Activated CD8-positive, alpha-beta T cell treated with anti-CD3 and anti-CD28 coated beads for 36 hours (primary cell): ENCODE data around the gene PCGF2. TPM values are rescaled to one million over a fixed set of nuclear protein-coding genes. Genes with fewer than 3 reads are reported as not detected.

ENCODE experiments used
- ATAC-seq: fragments of 200-7000 bp; cut with Tn5 transposase; one replicate; pipeline ENCODE4 v1.10.0; 2021; ENCODE audit warnings: mild to moderate bottlenecking, moderate library complexity
- CTCF ChIA-PET: fragments of 350-600 bp; sonication (Branson Sonifier 250); formaldehyde crosslinking; loops from one replicate; lab custom pipeline; 2021; ENCODE audit warnings: antibody characterized with exemption; lab: Charles Lee
- POLR2A ChIA-PET: fragments of 350-600 bp; sonication (Branson Sonifier 250); formaldehyde crosslinking; loops from one replicate; lab custom pipeline; 2021; ENCODE audit warnings: antibody characterized with exemption; lab: Charles Lee
- DNase-seq: peaks from one replicate; pipeline ENCODE4 v3.0.0-alpha.2; 2020
- H3K27ac Mint-ChIP-seq: one replicate; pipeline ENCODE4 v1.8.0; 2021; ENCODE audit warnings: mild to moderate bottlenecking, mixed read lengths
- H3K27me3 Mint-ChIP-seq: one replicate; pipeline ENCODE4 v1.8.0; 2021; ENCODE audit warnings: mixed read lengths
- H3K36me3 Mint-ChIP-seq: one replicate; pipeline ENCODE4 v1.8.0; 2021; ENCODE audit warnings: low read depth, mixed read lengths
- H3K4me1 Mint-ChIP-seq: one replicate; pipeline ENCODE4 v1.8.0; 2021; ENCODE audit warnings: low read depth, mixed read lengths
- H3K4me3 Mint-ChIP-seq: one replicate; pipeline ENCODE4 v1.8.0; 2021; ENCODE audit warnings: mild to moderate bottlenecking, moderate library complexity, mixed read lengths
- H3K9me3 Mint-ChIP-seq: one replicate; pipeline ENCODE4 v1.8.0; 2021; ENCODE audit warnings: mixed read lengths
- intact Hi-C: fragments of 100-400 bp; cut with micrococcal nuclease; formaldehyde crosslinking; loops from one replicate; pipeline ENCODE4 v1.10.0; 2022
- total RNA-seq, 2 experiments: library from RNA; stranded (reverse); gene quantifications; one replicate each; pipeline ENCODE4 v1.2.3, GENCODE V29; 2021
- TF ChIP-seq, protein P1 (sequence below): fragments of 200-600 bp; IDR thresholded peaks from one replicate; pipeline ENCODE4 v1.8.0; 2022; ENCODE audit warnings: antibody characterized with exemption, mild to moderate bottlenecking

The PCGF2 gene
- total RNA-seq, 2 experiments from 2014 or later = 0.50 to 1.2 TPM

DNA sequence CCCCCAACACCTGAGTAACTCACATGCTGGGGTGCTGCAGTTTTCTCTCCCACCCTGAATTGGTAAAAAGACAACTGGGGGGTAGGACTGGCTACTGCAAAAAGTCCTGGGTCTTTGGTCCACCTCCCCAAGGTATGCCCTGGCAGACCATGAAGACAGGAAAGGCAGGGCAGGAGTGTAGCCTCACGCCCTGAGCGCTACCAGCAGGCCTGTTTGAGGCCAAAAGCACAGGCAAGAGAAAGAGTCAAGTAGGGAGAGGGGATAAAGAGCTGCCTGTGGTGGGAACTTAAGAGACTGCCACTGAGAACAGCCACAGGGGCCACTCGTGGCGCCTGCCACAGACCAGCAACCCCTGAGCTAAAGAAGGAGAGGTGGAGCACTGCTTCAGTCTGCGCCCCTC lies 18.2 kb upstream of the PCGF2 start:
- no peak for DNase-seq
- no peak overlapping the region for H3K4me3 Mint-ChIP-seq
- CTCF ChIA-PET = no interaction called here
- H3K27me3 Mint-ChIP-seq = no peaks in the 10 kb centered on the region
- H3K27ac Mint-ChIP-seq = no peak overlapping the region
- TF ChIP-seq, protein P1, sequence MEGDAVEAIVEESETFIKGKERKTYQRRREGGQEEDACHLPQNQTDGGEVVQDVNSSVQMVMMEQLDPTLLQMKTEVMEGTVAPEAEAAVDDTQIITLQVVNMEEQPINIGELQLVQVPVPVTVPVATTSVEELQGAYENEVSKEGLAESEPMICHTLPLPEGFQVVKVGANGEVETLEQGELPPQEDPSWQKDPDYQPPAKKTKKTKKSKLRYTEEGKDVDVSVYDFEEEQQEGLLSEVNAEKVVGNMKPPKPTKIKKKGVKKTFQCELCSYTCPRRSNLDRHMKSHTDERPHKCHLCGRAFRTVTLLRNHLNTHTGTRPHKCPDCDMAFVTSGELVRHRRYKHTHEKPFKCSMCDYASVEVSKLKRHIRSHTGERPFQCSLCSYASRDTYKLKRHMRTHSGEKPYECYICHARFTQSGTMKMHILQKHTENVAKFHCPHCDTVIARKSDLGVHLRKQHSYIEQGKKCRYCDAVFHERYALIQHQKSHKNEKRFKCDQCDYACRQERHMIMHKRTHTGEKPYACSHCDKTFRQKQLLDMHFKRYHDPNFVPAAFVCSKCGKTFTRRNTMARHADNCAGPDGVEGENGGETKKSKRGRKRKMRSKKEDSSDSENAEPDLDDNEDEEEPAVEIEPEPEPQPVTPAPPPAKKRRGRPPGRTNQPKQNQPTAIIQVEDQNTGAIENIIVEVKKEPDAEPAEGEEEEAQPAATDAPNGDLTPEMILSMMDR = no peak
- peaks cover 4% of the 10 kb centered on the region for H3K4me1 Mint-ChIP-seq
- POLR2A ChIA-PET = interaction anchor here (0.6 kb wide), 1 partner anchor 167 kb away, joined by 3 read pairs; no protein-coding TSS in a partner anchor
- intact Hi-C loops = no loop called here
- no peaks in the 10 kb centered on the region for H3K9me3 Mint-ChIP-seq
- peaks cover 44% of the 10 kb centered on the region for H3K36me3 Mint-ChIP-seq
- ATAC-seq = no peak

DNA sequence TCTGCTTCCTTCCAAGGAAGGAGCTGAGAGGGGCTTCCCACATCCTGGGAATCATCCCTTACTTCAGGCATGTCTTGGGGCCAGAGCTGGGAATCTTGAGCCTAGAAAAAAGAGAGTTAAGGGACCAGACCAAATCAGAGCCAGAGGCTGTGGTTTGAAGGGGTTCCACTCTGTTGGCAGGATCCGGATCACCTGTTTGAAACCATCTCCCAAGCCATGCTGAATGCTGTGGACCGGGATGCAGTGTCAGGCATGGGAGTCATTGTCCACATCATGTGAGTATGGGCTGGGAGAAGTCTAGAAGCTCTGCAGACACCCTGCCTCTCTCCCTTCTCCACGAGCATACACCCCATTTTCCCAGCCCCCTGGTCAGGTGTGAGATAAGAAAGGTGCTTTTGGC lies 14.1 kb upstream of the PCGF2 start:
- H3K4me1 Mint-ChIP-seq = peaks cover 7% of the 10 kb centered on the region
- no peaks in the 10 kb centered on the region for H3K27me3 Mint-ChIP-seq
- DNase-seq = no peak
- intact Hi-C loops = no loop called here
- no peak for ATAC-seq
- H3K4me3 Mint-ChIP-seq = no peak overlapping the region
- CTCF ChIA-PET = interaction anchor here (0.6 to 2.1 kb wide), 9 partner anchors 12 to 412 kb away, joined by 3 to 5 read pairs (median 3); no protein-coding TSS in a partner anchor
- peaks cover 53% of the 10 kb centered on the region for H3K36me3 Mint-ChIP-seq
- TF ChIP-seq, protein P1 = no peak
- peak overlapping the region; percentile 49 for H3K27ac Mint-ChIP-seq
- no peaks in the 10 kb centered on the region for H3K9me3 Mint-ChIP-seq
- POLR2A ChIA-PET = interaction anchor here (1.0 to 1.1 kb wide), 2 partner anchors 9 to 48 kb away, joined by 3 to 4 read pairs; partner anchors contain the start of gene PSMB3

DNA sequence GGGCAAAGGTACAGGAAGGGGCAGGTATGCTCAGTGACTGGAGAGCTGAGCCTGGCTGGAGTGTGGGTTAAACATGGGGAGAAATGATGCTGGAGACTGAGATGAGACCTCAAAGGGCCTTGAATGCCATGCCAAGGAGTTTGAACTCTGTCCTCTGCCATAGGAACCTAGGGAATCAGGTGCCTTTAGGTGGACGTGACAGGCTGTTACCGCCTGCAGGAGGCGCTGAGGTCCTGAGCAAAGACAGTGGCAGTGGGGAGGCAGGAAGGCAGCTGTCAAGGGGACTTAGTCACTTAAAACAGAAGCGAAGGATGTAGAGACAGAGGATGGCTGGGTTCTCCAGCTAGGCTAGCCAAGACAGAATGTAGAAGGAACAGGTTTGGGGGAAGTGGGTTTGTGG lies 13.5 kb upstream of the PCGF2 start:
- POLR2A ChIA-PET = interaction anchor here (1.0 to 1.5 kb wide), 2 partner anchors 13 to 48 kb away, joined by 3 to 4 read pairs; no protein-coding TSS in a partner anchor
- Mint-ChIP-seq H3K27ac (no peak overlapping the region), H3K36me3 (peaks cover 49% of the 10 kb centered on the region), H3K4me3 (no peak overlapping the region), H3K27me3 (no peaks in the 10 kb centered on the region), H3K4me1 (peaks cover 7% of the 10 kb centered on the region), H3K9me3 (no peaks in the 10 kb centered on the region)
- ATAC-seq (peak; percentile 84), DNase-seq (peak; percentile 69)
- intact Hi-C loops = no loop called here
- TF ChIP-seq, protein P1 = no peak
- CTCF ChIA-PET = interaction anchor here (0.6 to 2.1 kb wide), 8 partner anchors 12 to 413 kb away, joined by 3 to 5 read pairs (median 3); no protein-coding TSS in a partner anchor

DNA sequence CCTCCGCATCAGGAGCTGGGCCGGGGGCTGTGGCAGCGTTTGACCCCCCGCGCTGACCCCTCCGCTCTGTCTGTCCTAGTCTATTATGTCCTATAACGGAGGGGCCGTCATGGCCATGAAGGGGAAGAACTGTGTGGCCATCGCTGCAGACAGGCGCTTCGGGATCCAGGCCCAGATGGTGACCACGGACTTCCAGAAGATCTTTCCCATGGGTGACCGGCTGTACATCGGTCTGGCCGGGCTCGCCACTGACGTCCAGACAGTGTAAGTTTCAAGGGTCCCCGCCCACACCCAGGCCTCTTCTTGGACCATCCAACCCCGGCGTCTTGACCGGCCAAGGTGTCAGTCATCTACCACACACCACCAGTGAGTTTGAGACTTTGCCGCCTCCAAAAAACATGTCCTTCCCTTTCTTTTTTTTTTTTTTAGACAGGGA lies 5.0 kb upstream of the PCGF2 start:
- H3K4me3 Mint-ChIP-seq = peak overlapping the region; percentile 91
- peak overlapping the region; percentile 96 for H3K27ac Mint-ChIP-seq
- ChIA-PET POLR2A (interaction anchor here (1.0 to 1.3 kb wide), 3 partner anchors 9 to 18 kb away, joined by 3 to 4 read pairs (median 3); no protein-coding TSS in a partner anchor), CTCF (interaction anchor here (1.1 kb wide), 1 partner anchor 19 kb away, joined by 4 read pairs; no protein-coding TSS in a partner anchor)
- H3K27me3 Mint-ChIP-seq = peaks cover 23% of the 10 kb centered on the region
- no peaks in the 10 kb centered on the region for H3K9me3 Mint-ChIP-seq
- ATAC-seq = no peak
- intact Hi-C loops = no loop called here
- TF ChIP-seq, protein P1 = no peak
- no peak for DNase-seq
- peaks cover 31% of the 10 kb centered on the region for H3K36me3 Mint-ChIP-seq
- peaks cover 39% of the 10 kb centered on the region for H3K4me1 Mint-ChIP-seq
